ENCODE results near the gene TRIM40. TPM values are rescaled to one million over a fixed set of nuclear protein-coding genes. Genes with fewer than 3 reads are reported as not detected.

TRIM40 gene
- total and polyA plus RNA-seq, 2 of the 13 experiments (the other 11 are each of a cell fraction or from before 2014, with no cell fraction given), result 0.58 TPM; not detected in 1

GRCh38 chr6:30154709-30155519 lies 19.0 kb downstream of the TRIM40 start (continued):
- TF ChIP-seq ZBTB33 (CRISPR knock-in tag; IDR thresholded peaks at IDR 0.05) (no peak), ZNF432 (CRISPR knock-in tag; IDR thresholded peaks at IDR 0.05; ENCODE audit: borderline replicate concordance) (no peak), MYNN (CRISPR knock-in tag; IDR thresholded peaks at IDR 0.05; ENCODE audit: low read depth) (no peak), ATF3 (CRISPR knock-in tag; IDR thresholded peaks at IDR 0.05) (no peak; the same call in 1 of the 2 replicates), ZNF549 (CRISPR knock-in tag; IDR thresholded peaks at IDR 0.05) (no peak), MYC (CRISPR knock-in tag; IDR thresholded peaks at IDR 0.05; ENCODE audit: borderline replicate concordance) (no peak), FOXO1 (CRISPR knock-in tag; IDR thresholded peaks at IDR 0.05) (peak; percentile 14; the same call in 1 of the 2 replicates), ZNF674 (CRISPR knock-in tag; IDR thresholded peaks at IDR 0.05; ENCODE audit: low read depth) (no peak), HMG20A (CRISPR knock-in tag; IDR thresholded peaks at IDR 0.05; ENCODE audit: borderline replicate concordance) (0 out of 2 replicates have a peak, but pooled peaks have one; percentile 15), HNF4G (IDR thresholded peaks at IDR 0.05; ENCODE audit: borderline replicate concordance, low read depth, low read length) (peak; percentile 61; the same call in 1 of the 2 replicates), HNF4G (CRISPR knock-in tag; IDR thresholded peaks at IDR 0.05; ENCODE audit: borderline replicate concordance, low read depth) (no peak), SOX6 (IDR thresholded peaks at IDR 0.05) (no peak), SOX6 (CRISPR knock-in tag; IDR thresholded peaks at IDR 0.05) (peak; percentile 17; the same call in 1 of the 2 replicates), ZNF292 (CRISPR knock-in tag; IDR thresholded peaks at IDR 0.05; ENCODE audit: borderline replicate concordance, low read depth) (no peak), ZNF296 (CRISPR knock-in tag; conservative IDR thresholded peaks at IDR 0.05) (no peak), ZBTB46 (CRISPR knock-in tag; IDR thresholded peaks at IDR 0.05; ENCODE audit: borderline replicate concordance) (no peak), ZSCAN12 (CRISPR knock-in tag; IDR thresholded peaks at IDR 0.05) (0 out of 2 replicates have a peak, but pooled peaks have one; percentile 63), DPF2 (CRISPR knock-in tag; IDR thresholded peaks at IDR 0.05; ENCODE audit: borderline replicate concordance, low read depth) (no peak)
- TF ChIP-seq, protein P1, sequence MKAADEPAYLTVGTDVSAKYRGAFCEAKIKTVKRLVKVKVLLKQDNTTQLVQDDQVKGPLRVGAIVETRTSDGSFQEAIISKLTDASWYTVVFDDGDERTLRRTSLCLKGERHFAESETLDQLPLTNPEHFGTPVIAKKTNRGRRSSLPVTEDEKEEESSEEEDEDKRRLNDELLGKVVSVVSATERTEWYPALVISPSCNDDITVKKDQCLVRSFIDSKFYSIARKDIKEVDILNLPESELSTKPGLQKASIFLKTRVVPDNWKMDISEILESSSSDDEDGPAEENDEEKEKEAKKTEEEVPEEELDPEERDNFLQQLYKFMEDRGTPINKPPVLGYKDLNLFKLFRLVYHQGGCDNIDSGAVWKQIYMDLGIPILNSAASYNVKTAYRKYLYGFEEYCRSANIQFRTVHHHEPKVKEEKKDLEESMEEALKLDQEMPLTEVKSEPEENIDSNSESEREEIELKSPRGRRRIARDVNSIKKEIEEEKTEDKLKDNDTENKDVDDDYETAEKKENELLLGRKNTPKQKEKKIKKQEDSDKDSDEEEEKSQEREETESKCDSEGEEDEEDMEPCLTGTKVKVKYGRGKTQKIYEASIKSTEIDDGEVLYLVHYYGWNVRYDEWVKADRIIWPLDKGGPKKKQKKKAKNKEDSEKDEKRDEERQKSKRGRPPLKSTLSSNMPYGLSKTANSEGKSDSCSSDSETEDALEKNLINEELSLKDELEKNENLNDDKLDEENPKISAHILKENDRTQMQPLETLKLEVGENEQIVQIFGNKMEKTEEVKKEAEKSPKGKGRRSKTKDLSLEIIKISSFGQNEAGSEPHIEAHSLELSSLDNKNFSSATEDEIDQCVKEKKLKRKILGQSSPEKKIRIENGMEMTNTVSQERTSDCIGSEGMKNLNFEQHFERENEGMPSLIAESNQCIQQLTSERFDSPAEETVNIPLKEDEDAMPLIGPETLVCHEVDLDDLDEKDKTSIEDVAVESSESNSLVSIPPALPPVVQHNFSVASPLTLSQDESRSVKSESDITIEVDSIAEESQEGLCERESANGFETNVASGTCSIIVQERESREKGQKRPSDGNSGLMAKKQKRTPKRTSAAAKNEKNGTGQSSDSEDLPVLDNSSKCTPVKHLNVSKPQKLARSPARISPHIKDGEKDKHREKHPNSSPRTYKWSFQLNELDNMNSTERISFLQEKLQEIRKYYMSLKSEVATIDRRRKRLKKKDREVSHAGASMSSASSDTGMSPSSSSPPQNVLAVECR (CRISPR knock-in tag; IDR thresholded peaks at IDR 0.05; ENCODE audit: borderline replicate concordance), result peak; percentile 19; the same call in 1 of the 2 replicates

Measured in HepG2 (cell line).